PFSK-1 (cell line): ENCODE measurements around the gene UBD.

Experiments
- FOXP2 ChIP-seq: optimal IDR thresholded peaks from 2 replicates; pipeline ENCODE3; 2011; ENCODE audit warnings: borderline replicate concordance, control low read depth, inconsistent platforms; ENCODE audit not compliant: insufficient read depth; ENCODE audit errors: extremely low read length, extremely low read depth
- POLR2AphosphoS5 ChIP-seq: IDR thresholded peaks from 2 replicates; pipeline ENCODE4 v1.6.1; 2012; ENCODE audit warnings: low read depth, mild to moderate bottlenecking, control low read depth, low read length, moderate library complexity
- REST ChIP-seq, 2 experiments: IDR thresholded peaks; 2 replicates each; pipeline versions ENCODE4 v1.6.1 to v1.8.0; 2011 to 2012; ENCODE audit warnings: low read depth in 2 of 2, low read length in 2 of 2, control low read depth in 1 of 2, inconsistent platforms in 1 of 2, mild to moderate bottlenecking in 1 of 2, moderate library complexity in 1 of 2; ENCODE audit not compliant: insufficient read depth in 1 of 2
- SIN3A ChIP-seq: IDR thresholded peaks from 2 replicates; pipeline ENCODE4 v1.6.1; 2012; ENCODE audit warnings: mild to moderate bottlenecking, low read length, moderate library complexity, borderline replicate concordance; ENCODE audit not compliant: insufficient read depth
- TAF1 ChIP-seq: IDR thresholded peaks from 2 replicates; pipeline ENCODE4 v1.6.1; 2012; ENCODE audit warnings: low read length, control low read depth, borderline replicate concordance; ENCODE audit not compliant: insufficient read depth

Gene UBD

GRCh38 chr6:29517245-29517644, 42.3 kb downstream of the UBD start:
- TF ChIP-seq POLR2AphosphoS5, result no peak
- no peak for TF ChIP-seq TAF1
- TF ChIP-seq REST (IDR thresholded peaks at IDR 0.05; ENCODE audit: insufficient read depth in 1 of 2, low read depth in 2 of 2, low read length in 2 of 2), result no peak
- no peak for TF ChIP-seq FOXP2
- TF ChIP-seq SIN3A, result no peak

- TF ChIP-seq POLR2AphosphoS5 (no peak), REST (IDR thresholded peaks at IDR 0.05; ENCODE audit: insufficient read depth in 1 of 2, low read depth in 2 of 2, low read length in 2 of 2) (no peak)
These were observed 43.4 kb downstream of the UBD start for GRCh38 chr6:29516108-29516507.

- no peak for TF ChIP-seq REST (IDR thresholded peaks at IDR 0.05; ENCODE audit: insufficient read depth in 1 of 2, low read depth in 2 of 2, low read length in 2 of 2)
- TF ChIP-seq TAF1, result no peak
- no peak for TF ChIP-seq FOXP2
- TF ChIP-seq SIN3A, result no peak
- TF ChIP-seq POLR2AphosphoS5, result no peak
These were observed 48.7 kb downstream of the UBD start for GRCh38 chr6:29510746-29511300.

GRCh38 chr6:29510202-29510601, 49.3 kb downstream of the UBD start:
- TF ChIP-seq SIN3A, result no peak
- TF ChIP-seq POLR2AphosphoS5, result no peak
- no peak for TF ChIP-seq FOXP2
- TF ChIP-seq REST (IDR thresholded peaks at IDR 0.05; ENCODE audit: insufficient read depth in 1 of 2, low read depth in 2 of 2, low read length in 2 of 2), result no peak
- no peak for TF ChIP-seq TAF1

- TF ChIP-seq POLR2AphosphoS5 (no peak), FOXP2 (no peak), TAF1 (no peak), REST (IDR thresholded peaks at IDR 0.05; ENCODE audit: insufficient read depth in 1 of 2, low read depth in 2 of 2, low read length in 2 of 2) (no peak), SIN3A (no peak)
These were observed 49.8 kb downstream of the UBD start for GRCh38 chr6:29509711-29510110.
